Colon (tissue), 2 donors: ENCODE data around the gene CMTR1.
"Not testable (repeated sequence)": the region's sequence is repeated elsewhere in the genome, so short reads cannot be mapped to it uniquely, and the experiment has no call there.

ENCODE experiments used
- FAIRE-seq: peaks from 2 replicates; lab custom pipeline; 2012; peaks lifted over from hg19 to GRCh38; lab: Jason Lieb, UNC
- donor health status: control.
- donor health status: control.

The CMTR1 gene

DNA sequence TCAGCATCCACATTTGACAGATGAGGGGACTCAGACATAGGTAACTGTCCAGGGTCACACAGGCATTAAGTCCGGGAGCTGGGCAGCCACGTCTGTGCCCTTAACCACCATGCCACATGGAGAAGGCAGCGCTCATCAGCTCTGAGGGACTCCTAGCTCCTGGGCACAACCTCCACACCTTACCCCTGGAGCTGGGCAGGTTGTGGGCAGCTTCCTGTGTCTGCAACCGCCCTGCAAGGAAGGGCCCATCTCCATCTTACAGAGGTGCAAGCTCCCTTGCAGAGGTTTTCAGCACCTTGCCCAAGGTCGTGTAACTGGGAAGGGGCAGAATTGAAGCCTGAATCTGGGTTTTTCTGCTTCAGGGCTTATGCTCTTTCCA is 58.8 kb downstream of the CMTR1 start:
- FAIRE-seq, result no peak

DNA sequence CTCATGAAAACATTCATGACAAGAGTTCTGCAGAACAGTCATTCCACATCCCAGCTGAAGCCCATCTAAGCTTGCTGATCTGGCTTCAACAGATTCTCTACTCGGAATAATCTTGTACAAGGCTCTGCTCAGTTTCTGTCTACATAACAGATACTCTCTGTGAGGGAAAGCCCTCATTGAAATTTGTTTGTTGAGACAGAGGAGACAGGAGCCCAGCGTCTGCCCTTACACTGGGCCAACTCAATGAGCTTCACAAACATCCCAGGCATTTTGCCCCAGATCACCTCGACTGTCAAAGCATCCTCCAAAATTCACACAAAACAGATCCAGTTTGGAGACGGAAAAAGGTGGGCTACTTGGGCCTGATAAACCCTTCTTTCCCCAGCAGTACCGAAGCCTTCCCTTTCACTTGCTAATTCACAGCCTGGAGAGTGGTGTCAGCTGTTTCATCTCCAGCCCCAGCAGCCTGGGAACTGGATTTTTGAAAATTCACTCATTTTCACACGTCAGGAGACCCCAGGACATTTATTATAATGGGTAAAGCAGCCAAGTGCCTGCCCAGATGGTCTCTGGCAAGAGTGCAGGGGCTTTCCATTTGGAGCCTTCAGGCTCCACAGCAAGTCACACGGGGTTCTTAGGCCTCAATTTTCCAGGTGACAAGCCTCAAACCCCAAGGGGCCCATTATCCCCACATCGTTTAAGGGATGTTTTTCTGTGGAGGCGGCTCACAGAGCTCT is 59.4 kb downstream of the CMTR1 start:
- FAIRE-seq, result no peak

DNA sequence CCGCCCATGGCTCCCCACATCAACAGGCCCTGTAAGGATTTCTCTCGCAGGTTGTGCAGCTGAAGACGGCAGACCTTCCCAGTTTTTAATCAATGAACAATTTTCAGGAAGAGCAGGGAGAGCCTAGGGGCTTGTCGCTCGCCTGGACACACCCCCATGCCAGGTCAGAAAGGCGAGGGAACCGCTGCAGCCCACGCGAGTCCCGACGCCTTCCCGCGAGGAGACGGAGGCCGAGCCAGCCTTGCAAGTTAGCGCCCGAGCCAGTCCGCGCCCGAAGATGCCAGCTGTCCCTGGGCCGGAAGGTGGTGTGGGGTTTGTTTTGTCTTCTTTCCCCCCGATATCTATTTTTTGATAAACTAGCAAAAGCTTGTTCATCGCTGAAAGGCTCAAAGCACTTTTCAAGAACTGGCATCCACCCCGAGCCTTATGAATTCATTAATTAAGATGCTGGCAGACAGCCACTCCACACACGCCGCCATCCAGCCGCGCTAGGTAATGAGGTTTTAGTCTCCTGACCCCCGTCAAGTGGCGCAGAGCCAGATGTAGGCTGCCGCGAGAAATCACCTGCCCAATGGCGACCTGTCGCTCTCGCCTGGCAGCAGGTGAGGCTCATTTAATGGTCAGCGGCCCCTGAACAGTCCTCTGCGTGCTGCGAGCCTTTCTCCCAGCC is 60.1 kb downstream of the CMTR1 start:
- FAIRE-seq, result no peak

DNA sequence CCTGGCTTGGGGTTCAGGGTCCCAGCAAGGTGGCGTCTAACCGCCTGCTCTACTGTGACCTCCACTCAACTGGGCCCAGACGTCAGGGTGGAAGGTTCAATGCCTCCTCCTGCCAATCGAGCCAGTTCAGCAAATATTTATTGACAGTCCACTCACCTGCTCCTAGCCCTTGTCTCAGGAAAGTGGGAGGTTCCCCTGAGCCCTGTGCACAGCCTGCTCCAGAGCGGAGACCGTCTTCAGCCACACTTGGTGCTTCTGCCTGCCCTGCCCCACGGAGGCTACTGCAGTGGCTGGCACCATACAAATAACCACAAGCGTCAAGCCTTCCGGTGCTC is 60.6 kb downstream of the CMTR1 start:
- no peak for FAIRE-seq

DNA sequence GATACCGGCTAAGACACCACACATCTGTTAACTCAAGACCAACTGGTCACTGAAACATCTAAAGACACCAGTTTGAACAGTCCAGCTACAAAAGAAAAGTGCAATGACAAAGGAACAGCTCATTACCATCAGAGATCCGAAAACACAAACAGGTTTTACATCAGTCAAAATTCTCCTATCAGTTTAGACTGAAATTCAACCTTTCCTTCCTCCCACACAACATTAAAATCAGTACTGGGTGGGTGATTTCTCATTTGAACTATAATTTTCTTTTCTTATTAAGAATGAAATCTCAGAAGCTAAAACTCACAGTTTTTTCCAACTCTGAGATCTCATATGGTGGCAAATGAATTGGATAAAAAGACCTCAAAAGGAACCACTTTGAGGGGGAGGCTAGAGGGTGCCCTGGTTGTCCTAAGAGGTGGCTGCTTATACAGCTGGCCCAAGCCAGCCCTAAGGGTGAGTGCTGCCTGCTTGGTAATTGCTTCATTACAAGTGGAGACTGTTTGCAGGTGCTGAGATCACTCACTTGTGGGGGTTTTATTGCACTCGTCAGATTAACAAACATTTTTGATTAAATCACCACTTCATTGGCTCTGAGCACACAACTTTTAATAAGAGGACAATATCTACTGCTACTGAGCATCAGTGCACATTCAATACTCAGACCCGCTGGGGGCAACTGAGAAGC is 62.4 kb downstream of the CMTR1 start:
- no peak for FAIRE-seq

DNA sequence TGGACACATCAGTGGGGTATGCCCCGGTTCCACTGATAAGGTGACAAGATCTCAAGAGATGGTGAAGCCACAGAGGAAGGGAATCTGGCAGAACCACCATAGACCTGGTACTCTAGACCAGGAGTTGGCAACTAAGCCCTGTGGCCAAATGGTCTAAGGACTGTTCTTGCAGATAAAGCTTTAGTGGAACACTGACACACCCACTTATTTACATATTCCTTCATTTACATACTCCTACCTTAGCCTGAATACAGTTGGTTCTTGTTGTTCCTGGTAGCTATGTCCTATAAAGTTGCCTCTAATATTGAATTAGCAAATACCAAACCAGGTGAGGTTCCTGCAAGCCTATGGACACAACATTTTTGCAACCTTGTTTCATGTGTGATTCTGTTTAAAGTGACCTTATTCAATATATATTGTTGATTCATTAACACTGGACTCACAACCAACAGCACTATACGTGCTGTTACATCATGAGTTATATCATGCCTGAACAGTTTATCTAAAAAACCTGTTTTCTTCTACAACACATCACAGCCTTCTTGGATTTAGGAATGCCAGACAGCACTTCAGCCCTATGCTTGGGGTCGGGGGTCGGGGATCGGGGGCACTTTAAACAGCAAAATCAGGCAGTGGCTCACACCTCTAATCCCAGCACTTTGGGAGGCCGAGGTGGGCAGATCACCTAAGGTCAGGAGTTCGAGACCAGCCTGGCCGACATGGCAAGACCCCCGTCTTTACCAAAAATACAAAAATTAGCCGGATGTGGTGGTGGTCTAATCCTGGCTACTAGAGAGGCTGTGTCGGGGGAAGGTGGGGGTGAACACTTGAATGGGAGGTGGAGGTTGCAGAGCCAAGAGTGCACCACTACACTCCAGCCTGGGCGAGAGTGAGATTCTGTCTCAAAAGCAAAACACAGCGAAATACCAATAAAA is 64.2 kb downstream of the CMTR1 start:
- no peak for FAIRE-seq

DNA sequence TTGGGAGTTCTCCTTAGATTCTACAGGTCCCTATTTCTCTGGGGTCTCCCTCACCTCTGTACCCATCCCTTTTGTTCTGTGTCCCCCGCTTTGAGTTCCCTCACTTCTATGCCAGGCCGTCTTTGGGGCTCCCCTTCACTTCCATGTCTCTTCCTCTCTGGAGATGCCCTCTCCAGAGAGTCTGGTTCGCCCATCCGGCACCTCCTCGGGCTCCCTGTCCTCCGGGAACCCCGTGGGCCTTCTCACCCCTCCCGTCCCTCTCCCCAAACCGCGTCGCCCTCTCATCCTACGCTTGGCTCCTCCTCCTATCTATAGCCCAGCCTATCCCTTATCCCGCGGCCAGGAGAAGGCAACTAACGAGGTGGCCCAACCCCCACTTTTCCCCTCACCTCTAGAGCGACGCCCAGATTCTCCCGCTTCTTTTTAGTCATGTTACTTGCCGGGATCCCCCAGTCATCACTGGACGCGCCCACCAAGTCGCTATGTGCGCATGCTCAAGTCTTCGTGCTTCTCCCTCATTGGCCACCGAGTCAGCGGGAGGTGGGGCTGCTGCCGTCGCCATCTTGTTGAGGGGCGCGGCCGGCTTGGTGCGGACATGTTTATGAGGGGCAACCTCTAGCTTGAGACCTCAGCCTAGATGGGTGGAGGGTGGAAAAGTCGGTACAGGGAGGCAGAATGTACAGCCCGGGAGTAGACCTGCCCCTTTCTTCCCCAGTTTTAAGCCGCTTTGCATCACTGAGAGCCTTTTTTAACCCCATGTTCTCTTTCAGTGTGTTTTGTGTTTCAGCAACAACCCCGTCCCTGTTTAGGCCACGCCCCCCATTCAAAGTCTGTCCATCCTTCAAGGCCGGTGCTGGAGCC is 66.6 kb downstream of the CMTR1 start, which contains the start of gene CCDC167:
Gene CCDC167 (minus strand): TSS at position 461 of the 861 bp plus-strand sequence. CDS start 30 bp downstream, at position 431.
- no peak for FAIRE-seq

DNA sequence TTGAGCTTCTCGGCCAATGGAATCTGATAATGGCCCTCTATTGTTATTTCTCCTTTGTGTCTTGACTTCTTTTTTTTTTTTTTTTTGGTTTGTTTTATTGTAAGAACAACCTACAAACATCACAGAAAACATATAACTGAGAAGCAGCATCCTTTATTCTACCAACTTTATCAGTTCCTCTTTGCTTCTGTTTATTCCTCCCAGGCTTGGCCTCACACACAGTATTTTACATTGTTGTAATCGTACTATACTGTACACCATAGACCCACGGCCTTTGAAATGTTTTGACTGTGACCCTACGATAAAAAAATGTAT is 67.2 kb downstream of the CMTR1 start:
- FAIRE-seq, result no peak

DNA sequence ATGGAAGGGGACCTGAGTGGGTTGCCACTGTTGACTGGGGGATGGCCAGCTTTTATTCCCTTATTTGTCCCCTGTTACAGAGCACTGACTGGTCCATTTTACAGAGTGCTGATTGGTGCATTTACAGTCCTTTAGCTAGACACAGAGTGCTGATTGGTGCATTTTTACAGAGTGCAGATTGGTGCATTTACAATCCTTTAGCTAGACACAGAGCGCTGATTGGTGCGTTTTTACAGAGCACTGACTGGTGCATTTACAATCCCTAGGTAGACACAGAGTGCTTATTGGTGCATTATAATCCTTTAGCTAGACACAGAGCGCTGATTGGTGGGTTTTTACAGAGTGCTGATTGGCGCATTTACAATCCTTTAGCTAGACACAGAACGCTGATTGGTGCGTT is 67.9 kb downstream of the CMTR1 start:
- not testable (repeated sequence) for FAIRE-seq

DNA sequence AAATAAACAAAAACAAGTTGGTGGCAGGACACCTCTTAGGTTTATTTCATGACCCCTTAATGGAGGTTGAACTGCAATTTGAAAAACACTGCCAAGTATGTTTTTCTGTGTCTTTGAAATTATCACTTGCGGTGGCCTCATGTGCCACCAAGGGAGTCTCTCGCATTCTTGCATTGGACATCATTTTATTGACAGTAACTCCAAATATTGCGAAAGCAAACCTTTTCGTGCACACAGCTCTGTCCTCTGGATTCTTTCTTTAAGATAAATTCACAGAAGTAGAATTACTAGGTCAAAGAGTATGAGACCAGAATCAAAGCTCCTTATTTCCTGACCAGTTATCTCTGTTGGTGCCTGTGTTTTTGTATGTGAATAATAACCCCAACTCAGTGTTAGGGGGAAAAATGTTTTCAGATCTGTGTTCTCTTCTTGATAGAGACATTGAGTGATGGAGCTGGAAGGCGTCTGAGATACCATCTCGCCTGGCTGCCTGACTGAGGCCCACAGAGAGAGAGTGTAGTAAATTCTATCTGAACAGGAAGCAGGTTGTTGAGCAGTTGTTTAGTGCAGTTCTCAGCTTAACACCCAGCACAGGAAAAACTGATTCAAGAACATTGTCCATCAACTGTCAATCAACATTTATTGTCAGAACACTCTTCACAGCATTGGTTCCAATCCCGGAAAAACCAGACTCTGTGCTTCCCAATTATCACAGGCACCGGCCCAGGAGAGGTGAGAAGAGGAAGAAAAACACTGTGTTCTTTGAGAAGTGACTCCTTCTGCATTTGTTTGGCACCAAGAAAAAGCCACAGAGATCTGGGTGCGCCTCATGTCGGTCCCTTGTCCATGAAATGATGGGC is 68.8 kb downstream of the CMTR1 start:
- FAIRE-seq, result no peak

DNA sequence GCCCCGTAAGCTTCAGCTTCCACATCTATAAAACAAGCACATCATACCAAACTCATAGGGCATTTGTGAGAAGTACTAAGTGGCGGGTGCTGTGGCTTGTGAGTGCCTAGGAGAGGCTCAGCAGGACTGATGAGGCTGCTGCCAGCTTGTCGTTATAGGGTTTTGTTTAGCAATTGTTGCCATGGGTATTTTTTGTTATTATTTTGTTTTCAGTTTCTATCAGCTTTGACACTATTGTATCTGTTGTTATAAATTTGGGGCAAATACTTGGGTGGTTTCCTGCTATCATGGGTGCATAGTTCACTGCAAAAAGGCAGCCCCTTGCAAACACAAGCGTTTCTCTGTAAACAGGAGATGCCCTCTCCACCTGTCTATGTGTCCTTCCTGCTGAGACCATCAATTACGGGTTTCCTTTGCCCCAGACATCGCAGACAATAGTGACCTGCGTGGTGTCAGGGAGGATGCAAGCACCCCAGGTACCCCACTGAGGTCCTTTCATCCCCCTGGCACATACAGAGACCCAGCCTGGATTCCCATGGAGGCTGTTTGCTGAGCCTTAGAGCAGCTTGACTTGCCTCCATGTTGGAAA is 69.8 kb downstream of the CMTR1 start:
- FAIRE-seq, result no peak

DNA sequence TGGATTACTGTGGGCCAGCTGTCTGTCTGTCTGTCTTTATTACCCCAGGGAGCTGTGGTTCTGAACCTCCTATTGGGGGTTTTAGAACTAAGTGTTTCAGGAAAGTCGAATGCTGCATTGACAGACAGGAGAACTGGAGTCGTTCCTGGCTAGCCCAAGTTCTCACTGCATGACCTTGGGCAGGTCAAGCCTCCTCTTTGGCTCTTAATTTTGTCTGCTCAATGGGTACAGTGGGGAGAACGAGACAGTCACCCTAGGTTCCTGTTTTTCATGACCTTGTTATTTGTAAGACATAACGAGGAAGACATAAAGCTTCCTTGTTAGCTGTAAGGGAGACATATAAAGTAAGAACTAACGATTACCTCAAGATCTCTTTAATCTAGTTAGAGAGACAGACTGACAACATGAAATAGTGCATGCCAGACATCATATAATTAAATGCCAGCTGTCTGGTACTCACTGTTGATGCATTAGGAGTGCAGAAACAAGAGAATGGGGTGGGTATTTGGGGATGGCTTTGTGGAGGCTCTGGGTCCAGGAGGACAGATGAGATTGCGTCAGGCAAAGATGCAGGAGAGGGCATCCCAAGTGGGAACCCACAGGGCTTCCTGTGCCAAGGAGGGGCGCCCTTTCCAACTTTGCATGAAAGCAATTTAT is 70.4 kb downstream of the CMTR1 start:
- FAIRE-seq, result no peak

DNA sequence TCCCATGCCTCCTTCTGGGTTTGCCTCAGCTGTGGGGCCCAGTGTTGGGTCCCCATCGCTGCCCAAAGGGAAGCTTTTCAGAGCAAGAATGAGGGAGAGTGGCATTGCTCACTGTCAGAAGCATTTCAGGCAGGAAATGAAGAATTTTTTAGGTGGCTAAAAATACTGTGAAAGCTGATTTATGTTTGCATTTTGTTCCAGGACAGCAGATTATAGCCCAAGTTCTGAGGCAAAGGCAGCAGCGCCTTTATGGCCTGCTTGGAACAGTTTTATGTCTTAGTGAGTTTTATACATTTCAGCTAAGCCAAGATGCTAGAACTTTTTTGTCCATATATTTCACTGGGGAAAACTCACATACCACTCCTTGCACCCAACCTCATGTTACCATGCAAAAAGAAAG is 71.0 kb downstream of the CMTR1 start:
- no peak for FAIRE-seq

DNA sequence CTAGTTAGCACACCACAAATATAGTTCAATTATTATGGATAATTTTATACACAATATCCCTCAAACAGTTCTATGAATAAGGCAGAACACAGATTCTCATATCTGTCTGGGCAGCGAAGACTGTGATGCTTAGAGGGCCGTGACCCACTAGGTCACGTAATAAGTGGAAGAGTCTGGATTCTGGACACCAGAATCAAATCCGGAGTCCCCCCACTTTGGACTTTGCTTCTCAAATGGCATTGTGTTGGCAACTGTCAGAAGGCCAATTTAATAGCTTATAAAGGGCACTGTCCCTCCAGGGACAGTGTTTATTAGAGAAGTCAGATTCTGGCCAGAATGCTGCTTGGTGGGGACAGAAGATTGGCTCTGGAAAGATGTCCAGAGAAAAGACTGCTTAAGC is 73.5 kb downstream of the CMTR1 start:
- FAIRE-seq, result no peak

DNA sequence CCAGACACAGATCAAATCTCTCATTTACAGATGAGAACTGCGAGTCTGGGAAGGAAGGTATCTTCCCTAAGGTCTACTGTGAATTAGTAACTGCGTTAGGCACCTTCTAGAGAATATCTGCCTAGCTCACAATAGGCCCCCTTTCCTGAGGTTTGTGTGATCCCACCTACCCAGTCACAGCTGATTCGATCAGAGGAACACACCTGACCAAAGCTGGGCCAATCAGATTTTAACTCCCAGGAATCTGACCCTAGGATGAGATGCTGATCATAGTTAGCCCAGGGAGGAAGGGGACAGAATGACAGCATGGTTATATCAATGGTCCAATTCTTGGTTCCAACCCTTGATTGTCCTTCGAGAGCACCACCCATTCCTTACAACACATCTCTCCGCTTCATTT is 74.1 kb downstream of the CMTR1 start:
- FAIRE-seq, result no peak

DNA sequence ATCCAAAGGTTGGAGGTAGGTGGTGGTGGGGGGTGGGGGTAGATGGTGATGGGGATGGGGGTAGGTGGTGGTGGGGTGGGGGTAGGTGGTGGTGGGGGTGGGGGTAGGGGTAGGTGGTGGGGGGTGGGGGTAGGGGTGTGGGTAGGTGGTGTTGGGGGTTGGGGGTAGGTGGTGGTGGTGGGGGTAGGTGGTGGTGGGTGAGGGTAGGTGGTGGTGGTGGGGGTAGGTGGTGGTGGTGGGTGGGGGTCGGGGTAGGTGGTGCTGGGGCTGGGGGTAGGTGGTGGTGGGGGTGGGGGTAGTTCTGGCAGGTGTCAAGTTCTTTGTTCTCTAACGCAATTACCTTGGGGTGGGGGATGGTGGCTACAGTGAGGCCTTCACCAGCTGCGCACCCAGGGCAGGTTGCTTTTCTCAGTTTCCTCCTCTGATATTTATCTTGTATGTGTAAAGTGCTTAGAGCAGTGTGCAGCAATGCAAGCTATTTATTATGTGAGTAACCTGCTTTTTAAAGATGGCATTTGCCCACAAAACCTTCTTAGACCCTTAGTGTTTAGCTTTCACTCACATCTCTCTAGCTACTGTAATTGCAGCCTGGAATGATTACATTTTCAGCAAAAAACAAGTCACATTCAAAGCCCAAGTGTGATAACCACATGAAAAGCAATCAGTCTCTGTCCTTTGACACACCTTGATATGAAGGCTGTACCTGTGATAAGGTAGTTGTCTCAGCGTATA is 74.8 kb downstream of the CMTR1 start:
- FAIRE-seq, result no peak

DNA sequence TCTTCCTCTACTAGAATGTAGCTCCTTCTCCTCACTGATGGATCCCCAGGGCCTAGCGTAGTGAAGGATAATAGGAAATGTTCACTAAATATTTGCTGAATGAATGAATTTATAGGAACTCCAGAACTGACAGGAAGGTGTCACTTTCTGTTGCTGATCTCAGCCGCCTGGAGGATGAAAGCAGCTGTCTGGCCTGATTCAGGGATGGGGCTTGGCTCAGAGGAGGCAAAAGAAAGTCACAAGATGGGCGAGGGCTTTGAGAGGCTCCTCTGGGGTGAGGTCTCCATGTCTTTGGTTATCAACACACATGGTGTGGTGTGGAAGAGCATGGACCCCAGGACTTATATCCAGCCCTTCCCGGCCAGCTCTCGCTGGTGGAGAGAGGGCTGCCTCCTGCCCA is 78.2 kb downstream of the CMTR1 start:
- FAIRE-seq, result no peak

DNA sequence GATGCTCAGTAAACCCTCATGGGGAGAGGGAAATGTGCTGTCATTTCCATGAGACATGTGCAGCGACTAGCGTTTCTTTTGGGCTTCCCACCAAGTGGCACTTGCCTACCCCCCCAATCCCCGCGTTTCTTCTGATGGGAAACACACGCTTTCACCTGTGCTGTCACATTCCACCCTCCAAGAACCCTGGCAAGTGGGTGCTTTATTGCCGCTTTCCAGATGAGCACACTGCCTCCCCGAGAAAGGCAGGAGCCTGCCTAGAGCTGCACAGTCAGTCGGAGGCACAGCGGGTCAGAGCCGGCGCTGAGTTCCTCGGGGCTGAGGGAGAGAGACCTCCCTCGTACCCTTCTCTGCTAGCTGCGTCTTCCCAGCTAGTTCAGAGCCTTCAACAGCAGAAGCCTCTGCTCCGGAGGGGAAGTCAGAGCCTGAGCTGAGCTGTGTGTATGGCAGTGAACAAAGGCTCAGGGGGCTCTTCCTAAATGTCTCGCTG is 78.9 kb downstream of the CMTR1 start:
- no peak for FAIRE-seq
